IMR-90 (cell line): ENCODE results near the gene AFF2. TPM values are rescaled to one million over a fixed set of nuclear protein-coding genes. Genes with fewer than 3 reads are reported as not detected.

Experiments used
- ATAC-seq: fragments of 200-7000 bp; cut with Tn5 transposase; 2 replicates; pipeline ENCODE4 v1.9.1; 2020; ENCODE audit warnings: low read depth, mild to moderate bottlenecking, moderate library complexity
- BruUV-seq: library from RNA; stranded (reverse); fragments of 400-500 nt; replicated peaks from 2 replicates; lab custom pipeline; 2021; lab: Mats Ljungman, UMichigan
- CTCF ChIA-PET: fragments of 300-600 bp; formaldehyde crosslinking; extraction: SDS; loops from one replicate; lab custom pipeline; 2021; ENCODE audit warnings: antibody characterized with exemption; lab: Yijun Ruan, JAX
- POLR2A ChIA-PET: fragments of 300-600 bp; sonication (Branson Sonifier 250); formaldehyde crosslinking; loops from one replicate; lab custom pipeline; 2022; ENCODE audit warnings: antibody characterized with exemption; ENCODE audit not compliant: unreplicated experiment; lab: Charles Lee
- DNase-seq: peaks from one replicate; pipeline ENCODE4 v3.0.0; 2013
- H2AFZ ChIP-seq: replicated peaks from 2 replicates; pipeline ENCODE3; 2013; ENCODE audit warnings: low read length, mild to moderate bottlenecking; ENCODE audit not compliant: poor library complexity
- H2AK5ac ChIP-seq: 2 replicates; pipeline ENCODE4 v1.6.1; 2013; ENCODE audit warnings: low read depth, low read length, inconsistent platforms
- H2AK9ac ChIP-seq: replicated peaks from 2 replicates; pipeline ENCODE3; 2013; ENCODE audit warnings: mild to moderate bottlenecking, low read depth, low read length, moderate library complexity; ENCODE audit not compliant: poor library complexity
- H2BK120ac ChIP-seq: 2 replicates; pipeline ENCODE4 v1.6.1; 2013; ENCODE audit warnings: low read depth, low read length, inconsistent platforms
- H2BK15ac ChIP-seq: 3 replicates; pipeline ENCODE4 v1.6.1; 2013; ENCODE audit warnings: low read depth, low read length, inconsistent platforms
- H2BK20ac ChIP-seq: 2 replicates; pipeline ENCODE4 v1.6.1; 2013; ENCODE audit warnings: low read depth, mild to moderate bottlenecking, inconsistent platforms, low read length, moderate library complexity
- H2BK5ac ChIP-seq: 2 replicates; pipeline ENCODE4 v1.6.1; 2013; ENCODE audit warnings: mild to moderate bottlenecking, low read depth, low read length, inconsistent platforms; ENCODE audit not compliant: poor library complexity, severe bottlenecking
- H3K14ac ChIP-seq: replicated peaks from 2 replicates; pipeline ENCODE4 v1.6.1; 2013; ENCODE audit warnings: low read depth, low read length, inconsistent platforms
- H3K18ac ChIP-seq: 2 replicates; pipeline ENCODE4 v1.6.1; 2013; ENCODE audit warnings: low read depth, low read length, control low read depth
- H3K23ac ChIP-seq: 2 replicates; pipeline ENCODE4 v1.6.1; 2013; ENCODE audit warnings: low read depth, low read length, inconsistent platforms
- H3K27ac ChIP-seq: 2 replicates; pipeline ENCODE4 v1.5.1; 2013; ENCODE audit warnings: mild to moderate bottlenecking, control low read depth, low read length; ENCODE audit not compliant: insufficient read depth
- H3K27me3 ChIP-seq: 2 replicates; pipeline ENCODE4 v1.6.1; 2013; ENCODE audit warnings: low read length; ENCODE audit not compliant: control insufficient read depth, insufficient read depth
- H3K36me3 ChIP-seq: 2 replicates; pipeline ENCODE4 v1.6.1; 2013; ENCODE audit warnings: low read length, mixed read lengths; ENCODE audit not compliant: control insufficient read depth, insufficient read depth
- H3K4ac ChIP-seq: 2 replicates; pipeline ENCODE4 v1.6.1; 2013; ENCODE audit warnings: low read depth, low read length, inconsistent platforms
- H3K4me1 ChIP-seq: 2 replicates; pipeline ENCODE4 v1.6.1; 2013; ENCODE audit warnings: low read length, mixed read lengths; ENCODE audit not compliant: control insufficient read depth, insufficient read depth
- H3K4me2 ChIP-seq: 2 replicates; pipeline ENCODE4 v1.6.1; 2013; ENCODE audit warnings: low read depth, mild to moderate bottlenecking, control low read depth, low read length, moderate library complexity
- H3K4me3 ChIP-seq: 2 replicates; pipeline ENCODE4 v1.5.1; 2013; ENCODE audit warnings: low read depth, mild to moderate bottlenecking, control low read depth, low read length, moderate library complexity; ENCODE audit not compliant: insufficient read depth
- H3K56ac ChIP-seq: 2 replicates; pipeline ENCODE4 v1.6.1; 2013; ENCODE audit warnings: low read length, inconsistent platforms; ENCODE audit not compliant: insufficient read depth; ENCODE audit errors: extremely low read depth
- H3K79me1 ChIP-seq, 2 experiments: 2 replicates each; pipeline ENCODE4 v1.6.1; 2013; ENCODE audit warnings: low read length in 2 of 2, inconsistent platforms in 1 of 2, low read depth in 1 of 2
- H3K9ac ChIP-seq: 2 replicates; pipeline ENCODE4 v1.6.1; 2013; ENCODE audit warnings: low read depth, low read length, control low read depth
- H3K9me1 ChIP-seq: 2 replicates; pipeline ENCODE4 v1.6.1; 2013; ENCODE audit warnings: low read length, inconsistent platforms; ENCODE audit not compliant: insufficient read depth
- H3K9me3 ChIP-seq: 2 replicates; pipeline ENCODE4 v1.6.1; 2013; ENCODE audit warnings: low read length; ENCODE audit not compliant: control insufficient read depth, insufficient read depth
- H4K20me1 ChIP-seq: 2 replicates; pipeline ENCODE4 v1.6.1; 2013; ENCODE audit warnings: low read length, inconsistent platforms; ENCODE audit not compliant: insufficient read depth
- H4K5ac ChIP-seq: 2 replicates; pipeline ENCODE4 v1.6.1; 2013; ENCODE audit warnings: mild to moderate bottlenecking, low read depth, low read length, control low read depth
- H4K8ac ChIP-seq, 2 experiments: 2 replicates each; pipeline ENCODE4 v1.6.1; 2013; ENCODE audit warnings: low read depth in 2 of 2, low read length in 2 of 2, control low read depth in 1 of 2, inconsistent platforms in 1 of 2
- H4K91ac ChIP-seq: 2 replicates; pipeline ENCODE4 v1.6.1; 2013; ENCODE audit warnings: low read depth, low read length, inconsistent platforms; ENCODE audit not compliant: insufficient read depth
- BHLHE40 ChIP-seq: fragments of 150-350 bp; IDR thresholded peaks from 2 replicates; pipeline ENCODE4 v1.6.1; 2016; ENCODE audit warnings: mild to moderate bottlenecking, low read depth, low read length
- CEBPB ChIP-seq: IDR thresholded peaks from 2 replicates; pipeline ENCODE4 v1.6.1; 2012; ENCODE audit warnings: low read depth, low read length, improper control_type of control experiment
- CHD1 ChIP-seq: IDR thresholded peaks from 2 replicates; pipeline ENCODE4 v1.6.1; 2012; ENCODE audit warnings: low read depth, low read length, improper control_type of control experiment
- FOS ChIP-seq: fragments of 150-350 bp; IDR thresholded peaks from 2 replicates; pipeline ENCODE4 v1.6.1; 2016; ENCODE audit warnings: low read depth, low read length
- MAFK ChIP-seq: IDR thresholded peaks from 2 replicates; pipeline ENCODE4 v1.6.1; 2012; ENCODE audit warnings: low read depth, low read length, improper control_type of control experiment
- MAZ ChIP-seq: IDR thresholded peaks from 2 replicates; pipeline ENCODE4 v1.6.1; 2012; ENCODE audit warnings: low read depth, mild to moderate bottlenecking, low read length, improper control_type of control experiment, moderate library complexity, borderline replicate concordance
- MXI1 ChIP-seq: IDR thresholded peaks from 2 replicates; pipeline ENCODE4 v1.6.1; 2012; ENCODE audit warnings: low read depth, mild to moderate bottlenecking, low read length, moderate library complexity, borderline replicate concordance
- NFE2L2 ChIP-seq: fragments of 150-350 bp; IDR thresholded peaks from 2 replicates; pipeline ENCODE4 v1.6.1; 2016; ENCODE audit warnings: low read depth, mild to moderate bottlenecking, low read length
- POLR2A ChIP-seq: IDR thresholded peaks from 2 replicates; pipeline ENCODE4 v1.6.1; 2012; ENCODE audit warnings: mild to moderate bottlenecking, low read depth, low read length
- RAD21 ChIP-seq: IDR thresholded peaks from 2 replicates; pipeline ENCODE4 v1.6.1; 2012; ENCODE audit warnings: low read length, improper control_type of control experiment
- RCOR1 ChIP-seq: IDR thresholded peaks from 2 replicates; pipeline ENCODE4 v1.6.1; 2012; ENCODE audit warnings: mild to moderate bottlenecking, low read length, improper control_type of control experiment; ENCODE audit not compliant: insufficient replicate concordance
- RFX5 ChIP-seq: IDR thresholded peaks from 2 replicates; pipeline ENCODE4 v1.8.0; 2012; ENCODE audit warnings: low read depth, mild to moderate bottlenecking, low read length, moderate library complexity
- SMC3 ChIP-seq: fragments of 150-350 bp; IDR thresholded peaks from 2 replicates; pipeline ENCODE4 v1.6.1; 2016; ENCODE audit warnings: low read depth, mild to moderate bottlenecking, antibody characterized with exemption, low read length, moderate library complexity
- dilution Hi-C: fragments of 300-500 bp; cut with HindIII; formaldehyde crosslinking; loops from one replicate; pipeline ENCODE4 v1.14.3; 2018; ENCODE audit warnings: low sequenced_read_pairs; ENCODE audit not compliant: unreplicated experiment
- in situ Hi-C: fragments of 300-500 bp; cut with MboI; formaldehyde crosslinking; loops from 3 replicates; pipeline ENCODE4 v1.14.3; 2019; ENCODE audit warnings: low sequenced_read_pairs, inconsistent platforms, mixed read lengths
- intact Hi-C: fragments of 100-400 bp; cut with micrococcal nuclease; formaldehyde crosslinking; loops from 2 replicates; pipeline ENCODE4 v1.10.0; 2022
- polyA plus RNA-seq, 3 experiments: library from polyadenylated mRNA; depleted of rRNA; stranded (reverse); fragments of >200 nt; gene quantifications; 2 replicates each; pipeline ENCODE4 v1.2.3, GENCODE V29; 2012; ENCODE audit warnings: low replicate concordance in 1 of 3
- total RNA-seq: library from RNA; depleted of rRNA; stranded (reverse); fragments of >200 nt; gene quantifications from 2 replicates; pipeline ENCODE4 v1.2.3, GENCODE V29; 2012
- TF ChIP-seq, protein P1 (sequence below): fragments of 150-350 bp; IDR thresholded peaks from 2 replicates; pipeline ENCODE4 v1.6.1; 2016; ENCODE audit warnings: low read depth, mild to moderate bottlenecking, low read length, moderate library complexity, borderline replicate concordance
- TF ChIP-seq, protein P2 (sequence below): conservative IDR thresholded peaks from 2 replicates; pipeline ENCODE4 v1.5.1; 2012; ENCODE audit warnings: mild to moderate bottlenecking, low read depth, low read length, improper control_type of control experiment
- TF ChIP-seq, protein P3 (sequence below): fragments of 150-350 bp; IDR thresholded peaks from 2 replicates; pipeline ENCODE4 v1.6.1; 2017; ENCODE audit warnings: mild to moderate bottlenecking, antibody characterized with exemption, low read length, low read depth

Gene AFF2
- total and polyA plus RNA-seq, 2 of the 4 experiments (the other 2 are of a cell fraction): 0.15 to 0.72 TPM

DNA sequence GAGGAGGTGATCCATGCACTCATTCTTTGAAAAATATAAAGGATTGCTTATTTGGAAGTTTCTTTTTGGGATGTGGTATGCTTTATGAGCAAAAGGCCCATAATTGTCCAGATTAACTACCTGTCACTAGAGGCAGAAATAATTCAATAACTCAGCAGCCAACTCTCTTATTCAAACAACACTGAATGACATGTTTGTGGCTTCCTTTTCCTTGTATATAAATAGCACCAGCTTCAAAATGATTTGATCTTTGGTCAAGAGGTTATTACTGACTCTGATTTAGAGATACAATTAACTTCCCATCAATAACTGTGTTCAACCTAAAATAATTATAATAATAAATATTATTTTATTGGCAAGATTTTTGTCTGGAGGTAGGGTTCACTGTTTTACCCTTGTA lies 232.3 kb downstream of the AFF2 start:
- H4K20me1 ChIP-seq: no peaks in the 10 kb centered on the region
- no peak overlapping the region for H4K5ac ChIP-seq
- no peak overlapping the region for H2BK15ac ChIP-seq
- no peak overlapping the region for H3K9ac ChIP-seq
- no peak overlapping the region for H3K14ac ChIP-seq
- H3K18ac ChIP-seq: no peak overlapping the region
- no peaks in the 10 kb centered on the region for H3K27me3 ChIP-seq
- H3K9me1 ChIP-seq: no peaks in the 10 kb centered on the region
- H3K4ac ChIP-seq: no peak overlapping the region
- no peak overlapping the region for H2BK120ac ChIP-seq
- H3K4me3 ChIP-seq: no peak overlapping the region
- H3K4me1 ChIP-seq: no peaks in the 10 kb centered on the region
- no peak for ATAC-seq
- H3K4me2 ChIP-seq: no peak overlapping the region
- H4K91ac ChIP-seq: no peak overlapping the region
- CTCF ChIA-PET: no interaction called here
- H2AK9ac ChIP-seq: no peak overlapping the region
- no peak for DNase-seq
- H3K56ac ChIP-seq: no peak overlapping the region
- no peaks in the 10 kb centered on the region for H3K9me3 ChIP-seq
- H3K79me1 ChIP-seq: no peaks in the 10 kb centered on the region
- dilution Hi-C loops: no loop called here
- POLR2A ChIA-PET: no interaction called here
- H3K36me3 ChIP-seq: no peaks in the 10 kb centered on the region
- H2BK20ac ChIP-seq: no peak overlapping the region
- H2AK5ac ChIP-seq: no peak overlapping the region
- H4K8ac ChIP-seq: no peak overlapping the region
- in situ Hi-C loops: no loop called here
- no peak for TF ChIP-seq SMC3
- TF ChIP-seq, protein P1, sequence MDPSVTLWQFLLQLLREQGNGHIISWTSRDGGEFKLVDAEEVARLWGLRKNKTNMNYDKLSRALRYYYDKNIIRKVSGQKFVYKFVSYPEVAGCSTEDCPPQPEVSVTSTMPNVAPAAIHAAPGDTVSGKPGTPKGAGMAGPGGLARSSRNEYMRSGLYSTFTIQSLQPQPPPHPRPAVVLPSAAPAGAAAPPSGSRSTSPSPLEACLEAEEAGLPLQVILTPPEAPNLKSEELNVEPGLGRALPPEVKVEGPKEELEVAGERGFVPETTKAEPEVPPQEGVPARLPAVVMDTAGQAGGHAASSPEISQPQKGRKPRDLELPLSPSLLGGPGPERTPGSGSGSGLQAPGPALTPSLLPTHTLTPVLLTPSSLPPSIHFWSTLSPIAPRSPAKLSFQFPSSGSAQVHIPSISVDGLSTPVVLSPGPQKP: no peak
- TF ChIP-seq MAZ: no peak
- no peak for TF ChIP-seq RAD21
- no peak for TF ChIP-seq RFX5
- no peak for TF ChIP-seq RCOR1
- TF ChIP-seq, protein P2, sequence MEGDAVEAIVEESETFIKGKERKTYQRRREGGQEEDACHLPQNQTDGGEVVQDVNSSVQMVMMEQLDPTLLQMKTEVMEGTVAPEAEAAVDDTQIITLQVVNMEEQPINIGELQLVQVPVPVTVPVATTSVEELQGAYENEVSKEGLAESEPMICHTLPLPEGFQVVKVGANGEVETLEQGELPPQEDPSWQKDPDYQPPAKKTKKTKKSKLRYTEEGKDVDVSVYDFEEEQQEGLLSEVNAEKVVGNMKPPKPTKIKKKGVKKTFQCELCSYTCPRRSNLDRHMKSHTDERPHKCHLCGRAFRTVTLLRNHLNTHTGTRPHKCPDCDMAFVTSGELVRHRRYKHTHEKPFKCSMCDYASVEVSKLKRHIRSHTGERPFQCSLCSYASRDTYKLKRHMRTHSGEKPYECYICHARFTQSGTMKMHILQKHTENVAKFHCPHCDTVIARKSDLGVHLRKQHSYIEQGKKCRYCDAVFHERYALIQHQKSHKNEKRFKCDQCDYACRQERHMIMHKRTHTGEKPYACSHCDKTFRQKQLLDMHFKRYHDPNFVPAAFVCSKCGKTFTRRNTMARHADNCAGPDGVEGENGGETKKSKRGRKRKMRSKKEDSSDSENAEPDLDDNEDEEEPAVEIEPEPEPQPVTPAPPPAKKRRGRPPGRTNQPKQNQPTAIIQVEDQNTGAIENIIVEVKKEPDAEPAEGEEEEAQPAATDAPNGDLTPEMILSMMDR: no peak
- no peak for TF ChIP-seq BHLHE40
- TF ChIP-seq NFE2L2: no peak
- TF ChIP-seq, protein P3, sequence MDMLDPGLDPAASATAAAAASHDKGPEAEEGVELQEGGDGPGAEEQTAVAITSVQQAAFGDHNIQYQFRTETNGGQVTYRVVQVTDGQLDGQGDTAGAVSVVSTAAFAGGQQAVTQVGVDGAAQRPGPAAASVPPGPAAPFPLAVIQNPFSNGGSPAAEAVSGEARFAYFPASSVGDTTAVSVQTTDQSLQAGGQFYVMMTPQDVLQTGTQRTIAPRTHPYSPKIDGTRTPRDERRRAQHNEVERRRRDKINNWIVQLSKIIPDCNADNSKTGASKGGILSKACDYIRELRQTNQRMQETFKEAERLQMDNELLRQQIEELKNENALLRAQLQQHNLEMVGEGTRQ: no peak
- TF ChIP-seq FOS: no peak
- no peak for TF ChIP-seq MXI1
- no peak for TF ChIP-seq CHD1
- no peak for TF ChIP-seq CEBPB
- TF ChIP-seq POLR2A: no peak
- TF ChIP-seq MAFK: no peak
- intact Hi-C loops: no loop called here
- BruUV-seq: no TSS peak
- H2BK5ac ChIP-seq: no peak overlapping the region
- H2AFZ ChIP-seq: no peak overlapping the region
- no peak overlapping the region for H3K27ac ChIP-seq
- no peak overlapping the region for H3K23ac ChIP-seq
